ENCODE results near the gene KLF5. TPM values are rescaled to one million over a fixed set of nuclear protein-coding genes. Genes with fewer than 3 reads are reported as not detected.

The KLF5 gene
- total and polyA plus RNA-seq, 2 donors (not counting 1 experiment from before 2014, with no cell fraction given), result 0.83 to 3.3 TPM

- H3K9ac ChIP-seq (ENCODE audit: insufficient read depth, low read length), result no peak overlapping the region
- no peaks in the 10 kb centered on the region for H3K79me2 ChIP-seq (ENCODE audit: control insufficient read depth, insufficient read depth, low read length)
- no peaks in the 10 kb centered on the region for H4K20me1 ChIP-seq (ENCODE audit: control insufficient read depth, extremely low read depth, insufficient read depth, low read length)
- no peak overlapping the region for H3K4me3 ChIP-seq (replicated peaks in 1 of 4; ENCODE audit: control extremely low read depth in 1 of 4, insufficient read depth in 1 of 4, low read depth in 3 of 4, low read length in 4 of 4)
- H3K27ac ChIP-seq (ENCODE audit: insufficient read depth, low read length), result no peak overlapping the region
- no peaks in the 10 kb centered on the region for H3K4me1 ChIP-seq (ENCODE audit: control insufficient read depth, extremely low read depth, insufficient read depth, low read length)
- DNase-seq (ENCODE audit: low read depth in 2 of 2), result no peak
- no peak overlapping the region for H3K4me2 ChIP-seq (ENCODE audit: extremely low read depth, insufficient read depth, low read length)
- no peak overlapping the region for H2AFZ ChIP-seq (ENCODE audit: low read length)
- no peaks in the 10 kb centered on the region for H3K36me3 ChIP-seq (ENCODE audit: control insufficient read depth, insufficient read depth, low read length)
- no peak for TF ChIP-seq CTCF (conservative IDR thresholded peaks at IDR 0.05 in 1 of 2, IDR thresholded peaks at IDR 0.05 in 1 of 2; ENCODE audit: low read depth in 1 of 2, low read length in 2 of 2)
- no peak for TF ChIP-seq EZH2 (IDR thresholded peaks at IDR 0.05; ENCODE audit: low read length, missing control alignments)
- no peaks in the 10 kb centered on the region for H3K9me3 ChIP-seq (ENCODE audit: control insufficient read depth, insufficient read depth, low read depth, low read length)
- no peaks in the 10 kb centered on the region for H3K27me3 ChIP-seq (ENCODE audit: control insufficient read depth, insufficient read depth, low read length)
These were observed 7.0 kb downstream of the KLF5 start for GRCh38 chr13:73065665-73066340.

- Histone ChIP-seq H2AFZ (ENCODE audit: low read length) (no peak overlapping the region), H3K27me3 (ENCODE audit: control insufficient read depth, insufficient read depth, low read length) (no peaks in the 10 kb centered on the region), H4K20me1 (ENCODE audit: control insufficient read depth, extremely low read depth, insufficient read depth, low read length) (no peaks in the 10 kb centered on the region), H3K4me2 (ENCODE audit: extremely low read depth, insufficient read depth, low read length) (no peak overlapping the region), H3K9me3 (ENCODE audit: control insufficient read depth, insufficient read depth, low read depth, low read length) (no peaks in the 10 kb centered on the region), H3K79me2 (ENCODE audit: control insufficient read depth, insufficient read depth, low read length) (no peaks in the 10 kb centered on the region), H3K4me3 (replicated peaks in 1 of 4; ENCODE audit: control extremely low read depth in 1 of 4, insufficient read depth in 1 of 4, low read depth in 3 of 4, low read length in 4 of 4) (no peak overlapping the region), H3K9ac (ENCODE audit: insufficient read depth, low read length) (no peak overlapping the region), H3K4me1 (ENCODE audit: control insufficient read depth, extremely low read depth, insufficient read depth, low read length) (no peaks in the 10 kb centered on the region), H3K36me3 (ENCODE audit: control insufficient read depth, insufficient read depth, low read length) (no peaks in the 10 kb centered on the region), H3K27ac (ENCODE audit: insufficient read depth, low read length) (no peak overlapping the region)
- DNase-seq (ENCODE audit: low read depth in 2 of 2), result peak in 1 of 2 donors; percentile 71
- TF ChIP-seq CTCF (conservative IDR thresholded peaks at IDR 0.05 in 1 of 2, IDR thresholded peaks at IDR 0.05 in 1 of 2; ENCODE audit: low read depth in 1 of 2, low read length in 2 of 2), result no peak
- no peak for TF ChIP-seq EZH2 (IDR thresholded peaks at IDR 0.05; ENCODE audit: low read length, missing control alignments)
These were observed 10.5 kb downstream of the KLF5 start for GRCh38 chr13:73069206-73069805.

- Histone ChIP-seq H2AFZ (ENCODE audit: low read length) (no peak overlapping the region), H3K4me2 (ENCODE audit: extremely low read depth, insufficient read depth, low read length) (no peak overlapping the region), H3K79me2 (ENCODE audit: control insufficient read depth, insufficient read depth, low read length) (no peaks in the 10 kb centered on the region), H3K4me1 (ENCODE audit: control insufficient read depth, extremely low read depth, insufficient read depth, low read length) (no peaks in the 10 kb centered on the region), H4K20me1 (ENCODE audit: control insufficient read depth, extremely low read depth, insufficient read depth, low read length) (no peaks in the 10 kb centered on the region), H3K9me3 (ENCODE audit: control insufficient read depth, insufficient read depth, low read depth, low read length) (no peaks in the 10 kb centered on the region), H3K27me3 (ENCODE audit: control insufficient read depth, insufficient read depth, low read length) (no peaks in the 10 kb centered on the region), H3K9ac (ENCODE audit: insufficient read depth, low read length) (no peak overlapping the region), H3K36me3 (ENCODE audit: control insufficient read depth, insufficient read depth, low read length) (no peaks in the 10 kb centered on the region), H3K4me3 (replicated peaks in 1 of 4; ENCODE audit: control extremely low read depth in 1 of 4, insufficient read depth in 1 of 4, low read depth in 3 of 4, low read length in 4 of 4) (no peak overlapping the region), H3K27ac (ENCODE audit: insufficient read depth, low read length) (no peak overlapping the region)
- no peak for DNase-seq (ENCODE audit: low read depth in 2 of 2)
- no peak for TF ChIP-seq EZH2 (IDR thresholded peaks at IDR 0.05; ENCODE audit: low read length, missing control alignments)
- no peak for TF ChIP-seq CTCF (conservative IDR thresholded peaks at IDR 0.05 in 1 of 2, IDR thresholded peaks at IDR 0.05 in 1 of 2; ENCODE audit: low read depth in 1 of 2, low read length in 2 of 2)
These were observed 11.8 kb downstream of the KLF5 start for GRCh38 chr13:73070451-73071098.
